ENCODE results near the gene RHBDL2.

Gene RHBDL2

DNA sequence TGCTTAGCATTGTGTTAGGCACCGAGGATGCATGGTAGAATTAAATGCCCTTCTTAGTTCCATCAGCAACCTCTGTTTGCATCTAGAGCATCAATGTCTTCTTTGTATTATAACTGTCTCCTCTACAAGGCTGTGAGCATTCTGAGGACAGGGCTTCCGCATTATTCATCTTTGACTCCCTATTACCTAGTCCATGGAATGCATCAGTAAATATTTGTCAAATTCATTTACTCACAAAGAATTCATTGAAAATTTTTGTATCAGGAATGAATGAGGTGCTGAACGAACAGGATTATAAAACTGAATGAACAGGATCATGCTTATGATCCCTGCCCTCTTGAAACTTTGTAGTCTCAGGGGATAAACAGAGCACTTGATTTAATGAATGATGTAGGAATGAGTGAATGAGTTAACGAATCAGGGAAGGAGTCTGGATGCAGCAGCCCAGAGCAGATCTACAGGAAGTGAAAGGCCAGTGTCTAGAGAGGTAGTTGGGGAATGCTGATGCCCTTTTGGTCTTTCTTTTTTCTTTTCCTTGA, 2.8 kb downstream of the RHBDL2 start:
- H3K4me3 ChIP-seq (IDR thresholded peaks at IDR 0.05; ENCODE audit: insufficient read depth, low read depth, low read length) = no peak overlapping the region
- H3K9ac ChIP-seq = no peak overlapping the region
- H3K27ac ChIP-seq = no peak overlapping the region
- no peak overlapping the region for H3K4me2 ChIP-seq
- no peaks in the 10 kb centered on the region for H3K36me3 ChIP-seq (ENCODE audit: insufficient read depth)
- H3K27me3 ChIP-seq (ENCODE audit: insufficient read depth, low read depth) = no peaks in the 10 kb centered on the region
- H4K20me1 ChIP-seq (ENCODE audit: insufficient read depth) = no peaks in the 10 kb centered on the region
- no peak for TF ChIP-seq CTCF (conservative IDR thresholded peaks at IDR 0.05; ENCODE audit: low read depth, low read length)
- no peak overlapping the region for H2AFZ ChIP-seq (ENCODE audit: low read depth)
- H3K4me1 ChIP-seq (ENCODE audit: low read depth, poor library complexity, severe bottlenecking) = no peaks in the 10 kb centered on the region
- H3K79me2 ChIP-seq (ENCODE audit: insufficient read depth, low read depth) = no peaks in the 10 kb centered on the region

DNA sequence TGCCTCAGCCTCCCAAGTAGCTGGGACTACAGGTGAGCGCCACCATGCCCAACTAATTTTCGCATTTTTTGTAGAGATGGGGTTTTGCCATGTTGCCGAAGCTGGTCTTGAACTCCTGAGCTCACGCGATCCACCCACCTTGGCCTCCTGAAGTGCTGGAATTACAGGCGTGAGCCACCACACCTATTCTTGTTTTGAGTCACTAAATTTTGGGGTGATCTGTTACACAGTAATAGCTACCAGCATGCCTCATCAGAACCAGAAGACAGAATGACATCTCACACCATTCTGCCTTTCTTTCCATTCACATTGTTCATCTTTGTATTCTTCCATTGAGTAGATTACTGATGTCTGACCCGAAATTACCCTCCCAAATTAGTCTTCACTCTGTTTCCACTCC, 9.1 kb downstream of the RHBDL2 start:
- Histone ChIP-seq H2AFZ (ENCODE audit: low read depth) (no peak overlapping the region), H3K4me1 (ENCODE audit: low read depth, poor library complexity, severe bottlenecking) (no peaks in the 10 kb centered on the region), H3K36me3 (ENCODE audit: insufficient read depth) (no peaks in the 10 kb centered on the region), H3K4me3 (IDR thresholded peaks at IDR 0.05; ENCODE audit: insufficient read depth, low read depth, low read length) (no peak overlapping the region), H3K79me2 (ENCODE audit: insufficient read depth, low read depth) (no peaks in the 10 kb centered on the region), H3K9ac (no peak overlapping the region), H4K20me1 (ENCODE audit: insufficient read depth) (no peaks in the 10 kb centered on the region), H3K27ac (no peak overlapping the region), H3K27me3 (ENCODE audit: insufficient read depth, low read depth) (no peaks in the 10 kb centered on the region), H3K4me2 (no peak overlapping the region)
- TF ChIP-seq CTCF (conservative IDR thresholded peaks at IDR 0.05; ENCODE audit: low read depth, low read length) = no peak

DNA sequence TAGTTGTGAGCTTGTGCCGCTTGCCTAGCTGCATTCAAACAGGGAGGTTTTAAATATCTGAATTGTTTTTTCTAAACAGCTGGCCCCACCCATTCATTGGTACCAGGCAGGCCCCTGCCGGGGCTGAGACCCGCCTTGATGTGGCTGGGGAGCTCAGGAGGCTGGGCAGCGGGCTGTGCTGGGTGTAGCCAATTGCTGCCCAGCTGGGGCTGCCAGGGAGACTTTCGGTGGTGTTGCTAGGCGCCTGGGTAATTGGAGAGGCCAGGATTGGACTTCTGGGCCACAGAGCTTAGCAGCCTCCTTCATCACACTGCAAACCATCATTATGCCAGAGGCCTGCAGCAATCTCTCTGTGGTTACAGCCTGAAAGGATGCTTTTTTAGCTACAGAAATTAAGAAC, 12.2 kb downstream of the RHBDL2 start:
- TF ChIP-seq CTCF (conservative IDR thresholded peaks at IDR 0.05; ENCODE audit: low read depth, low read length) = no peak
- no peaks in the 10 kb centered on the region for H3K4me1 ChIP-seq (ENCODE audit: low read depth, poor library complexity, severe bottlenecking)

GRCh38 chr1:38929054-38929453, 12.6 kb downstream of the RHBDL2 start:
- Histone ChIP-seq H4K20me1 (ENCODE audit: insufficient read depth) (no peaks in the 10 kb centered on the region), H3K36me3 (ENCODE audit: insufficient read depth) (no peaks in the 10 kb centered on the region), H3K9ac (no peak overlapping the region), H3K4me2 (no peak overlapping the region), H3K27me3 (ENCODE audit: insufficient read depth, low read depth) (no peaks in the 10 kb centered on the region), H3K79me2 (ENCODE audit: insufficient read depth, low read depth) (no peaks in the 10 kb centered on the region), H3K4me3 (IDR thresholded peaks at IDR 0.05; ENCODE audit: insufficient read depth, low read depth, low read length) (no peak overlapping the region), H3K27ac (no peak overlapping the region), H2AFZ (ENCODE audit: low read depth) (no peak overlapping the region), H3K4me1 (ENCODE audit: low read depth, poor library complexity, severe bottlenecking) (no peaks in the 10 kb centered on the region)
- TF ChIP-seq CTCF (conservative IDR thresholded peaks at IDR 0.05; ENCODE audit: low read depth, low read length) = no peak

More for the DNA sequence above, 12.2 kb downstream of the RHBDL2 start:
- H3K36me3 ChIP-seq (ENCODE audit: insufficient read depth) = no peaks in the 10 kb centered on the region
- H3K4me3 ChIP-seq (IDR thresholded peaks at IDR 0.05; ENCODE audit: insufficient read depth, low read depth, low read length) = no peak overlapping the region
- no peak overlapping the region for H3K4me2 ChIP-seq
- H3K79me2 ChIP-seq (ENCODE audit: insufficient read depth, low read depth) = no peaks in the 10 kb centered on the region
- no peak overlapping the region for H3K27ac ChIP-seq
- no peak overlapping the region for H3K9ac ChIP-seq
- no peaks in the 10 kb centered on the region for H3K27me3 ChIP-seq (ENCODE audit: insufficient read depth, low read depth)
- no peaks in the 10 kb centered on the region for H4K20me1 ChIP-seq (ENCODE audit: insufficient read depth)
- H2AFZ ChIP-seq (ENCODE audit: low read depth) = no peak overlapping the region

Measured in KMS-11 (cell line).